Prostate gland (tissue), 2 donors: ENCODE measurements around the gene MSL3. TPM values are rescaled to one million over a fixed set of nuclear protein-coding genes. Genes with fewer than 3 reads are reported as not detected.
A peak's percentile ranks its signal among the peaks of the same experiment; 100 is the strongest.

Experiments used
- DNase-seq: peaks from one replicate; pipeline ENCODE4 v3.0.0-alpha.2; 2019; ENCODE audit warnings: low spot score
- H3K27ac ChIP-seq, 2 donors: fragments of 200-600 bp; sonication (generic); 2 replicates each; pipeline ENCODE4 v1.5.1; 2017 to 2019
- H3K27me3 ChIP-seq: fragments of 200-600 bp; sonication (generic); replicated peaks from 2 replicates; pipeline ENCODE4 v1.5.1; 2019; ENCODE audit not compliant: insufficient read depth
- H3K36me3 ChIP-seq, 2 donors: fragments of 200-600 bp; sonication (generic); 1 replicate in 1 of 2; 2 replicates in 1 of 2; pipeline versions ENCODE4 v1.5.1 to v1.8.1; 2017 to 2019
- H3K4me1 ChIP-seq: fragments of 200-600 bp; sonication (generic); replicated peaks from 2 replicates; pipeline ENCODE4 v1.5.1; 2019
- H3K4me3 ChIP-seq, 2 donors: fragments of 200-600 bp; sonication (generic); 2 replicates each; pipeline ENCODE4 v1.5.1; 2017 to 2019
- H3K9me3 ChIP-seq: fragments of 200-600 bp; sonication (generic); 2 replicates; pipeline ENCODE4 v1.5.1; 2017
- CTCF ChIP-seq, 4 experiments: fragments of 200-600 bp in 2 of 4; fragments of 450-650 bp in 2 of 4; sonication (generic) in 2 of 4; IDR thresholded peaks; 1 replicate in 3 of 4; 2 replicates in 1 of 4; pipeline ENCODE4 v1.5.1; 2016 to 2019; ENCODE audit warnings: antibody characterized with exemption in 4 of 4, mild to moderate bottlenecking in 2 of 4, moderate library complexity in 2 of 4
- POLR2A ChIP-seq: fragments of 450-650 bp; IDR thresholded peaks from one replicate; pipeline ENCODE4 v1.6.1; 2016; ENCODE audit warnings: antibody characterized with exemption, mild to moderate bottlenecking
- POLR2AphosphoS5 ChIP-seq: sonication (generic); formaldehyde crosslinking; IDR thresholded peaks from one replicate; pipeline ENCODE4 v1.6.1; 2017; ENCODE audit warnings: antibody characterized with exemption
- WGBS: methylation state at CpG from one replicate; pipeline ENCODE4 v1.1.5; 2018; 5-methylcytosine and 5-hydroxymethylcytosine counted together
- intact Hi-C: fragments of 100-400 bp; cut with DNase I; formaldehyde crosslinking; loops from one replicate; pipeline ENCODE4 v1.14.2; 2022
- total RNA-seq, 2 donors: library from RNA; depleted of rRNA; stranded (reverse); fragments of >200 nt; gene quantifications; one replicate each; pipeline ENCODE4 v1.1.0, GENCODE V29; 2016

The MSL3 gene
- total RNA-seq, 2 donors from 2014 or later = 13.4 to 34.8 TPM

- DNase-seq = no peak
- TF ChIP-seq POLR2A (no peak), CTCF (IDR thresholded peaks at IDR 0.05) (no peak), POLR2AphosphoS5 (no peak)
- Histone ChIP-seq H3K9me3 (no peaks in the 10 kb centered on the region), H3K4me1 (no peaks in the 10 kb centered on the region), H3K27ac (no peak overlapping the region), H3K36me3 (no peaks in the 10 kb centered on the region), H3K4me3 (no peak overlapping the region), H3K27me3 (no peaks in the 10 kb centered on the region)
- intact Hi-C loops = loop anchor here (5.0 to 10.0 kb wide), 2 partner anchors 233 to 1581 kb away; no protein-coding TSS in a partner anchor
- WGBS = 91% methylated on average over 10 of the region's 16 CpGs
Observed at GRCh38 chrX:11765449-11765848, 7.4 kb downstream of the MSL3 start.

DNA sequence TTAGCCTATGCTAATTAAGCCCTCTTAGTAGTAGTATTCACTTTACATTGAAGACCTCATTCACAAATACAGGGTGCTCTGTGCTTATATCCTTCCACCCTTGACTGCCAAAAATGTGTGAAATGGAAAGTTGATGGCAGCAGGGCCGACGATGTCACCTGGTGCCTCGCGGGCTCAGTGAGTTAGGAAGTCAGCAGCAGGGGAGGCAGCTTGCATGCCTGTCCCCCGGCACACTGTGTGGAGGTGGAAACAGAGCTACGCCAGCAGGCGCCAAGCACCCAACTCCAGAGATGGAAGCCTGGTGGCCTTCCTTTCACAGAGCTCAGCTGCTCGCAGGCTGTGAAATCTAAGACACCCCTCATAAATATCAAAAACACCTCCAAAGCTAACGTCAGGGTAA is 8.4 kb downstream of the MSL3 start:
- H3K27me3 ChIP-seq = no peaks in the 10 kb centered on the region
- H3K4me3 ChIP-seq = no peak overlapping the region
- 81% methylated on average over 9 of the region's 9 CpGs for WGBS
- no peak overlapping the region for H3K27ac ChIP-seq
- no peaks in the 10 kb centered on the region for H3K4me1 ChIP-seq
- intact Hi-C loops = loop anchor here (5.0 to 10.0 kb wide), 2 partner anchors 234 to 1582 kb away; no protein-coding TSS in a partner anchor
- no peaks in the 10 kb centered on the region for H3K36me3 ChIP-seq
- TF ChIP-seq POLR2AphosphoS5 (no peak), CTCF (IDR thresholded peaks at IDR 0.05) (no peak), POLR2A (no peak)
- H3K9me3 ChIP-seq = no peaks in the 10 kb centered on the region
- DNase-seq = no peak

DNA sequence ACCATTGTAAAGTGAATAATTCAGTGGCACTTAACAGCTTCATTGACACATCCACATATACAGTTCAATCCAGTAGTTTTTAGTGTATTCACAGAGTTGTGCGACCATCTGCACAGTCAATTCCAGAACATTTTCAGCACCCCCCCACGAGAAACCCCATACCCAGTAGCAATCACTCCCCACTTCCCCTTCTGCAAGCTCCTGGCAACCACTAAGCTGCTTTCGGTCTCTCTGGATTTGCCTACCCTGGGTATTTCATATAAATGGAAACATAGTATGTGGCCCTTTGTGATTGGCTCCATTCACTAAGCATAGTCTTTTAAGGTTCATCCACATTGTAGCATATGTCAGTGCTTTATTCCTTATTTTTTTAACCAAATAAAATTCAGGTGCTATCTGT is 10.0 kb downstream of the MSL3 start:
- H3K4me1 ChIP-seq = no peaks in the 10 kb centered on the region
- H3K36me3 ChIP-seq = no peaks in the 10 kb centered on the region
- no peak overlapping the region for H3K4me3 ChIP-seq
- H3K27me3 ChIP-seq = no peaks in the 10 kb centered on the region
- no peak for DNase-seq
- H3K27ac ChIP-seq = no peak overlapping the region
- no peak for TF ChIP-seq POLR2AphosphoS5
- TF ChIP-seq POLR2A = no peak
- no peak for TF ChIP-seq CTCF (IDR thresholded peaks at IDR 0.05)
- intact Hi-C loops = loop anchor here (5.0 to 10.0 kb wide), 2 partner anchors 236 to 1583 kb away; no protein-coding TSS in a partner anchor
- no peaks in the 10 kb centered on the region for H3K9me3 ChIP-seq
- WGBS = 85% methylated on average over 3 of the region's 3 CpGs

GRCh38 chrX:11770320-11770719 is 12.3 kb downstream of the MSL3 start:
- TF ChIP-seq POLR2A = no peak
- no peak for TF ChIP-seq POLR2AphosphoS5
- peak; percentile 21 to 72 (median 62) for TF ChIP-seq CTCF (IDR thresholded peaks at IDR 0.05)
- WGBS = 14% methylated on average over 12 of the region's 12 CpGs
- no peaks in the 10 kb centered on the region for H3K9me3 ChIP-seq
- intact Hi-C loops = loop anchor here (5.0 kb wide), 1 partner anchor 48 kb away; no protein-coding TSS in a partner anchor
- H3K27me3 ChIP-seq = no peaks in the 10 kb centered on the region
- DNase-seq = peak; percentile 14
- no peak overlapping the region for H3K4me3 ChIP-seq
- no peaks in the 10 kb centered on the region for H3K36me3 ChIP-seq
- H3K4me1 ChIP-seq = no peaks in the 10 kb centered on the region
- no peak overlapping the region for H3K27ac ChIP-seq

DNA sequence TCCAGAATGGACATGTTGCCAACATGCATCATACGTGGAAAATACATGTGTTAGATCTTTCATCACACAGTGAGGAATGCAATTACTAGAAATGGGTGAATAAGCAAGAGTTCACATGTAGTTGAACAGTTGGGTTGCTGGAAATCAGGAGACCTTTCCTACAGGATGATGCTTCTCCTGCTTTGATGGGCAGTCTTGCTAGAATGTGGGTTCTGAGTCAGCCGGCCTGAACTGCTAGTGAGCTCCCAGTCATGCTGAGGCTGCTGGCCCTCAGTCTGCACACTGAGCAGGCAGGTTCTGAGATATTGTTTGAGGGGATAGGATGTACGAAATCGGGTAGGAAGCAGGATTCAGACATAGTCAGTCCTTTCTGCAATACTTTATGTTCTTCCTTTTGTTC is 20.2 kb downstream of the MSL3 start:
- Histone ChIP-seq H3K36me3 (no peaks in the 10 kb centered on the region), H3K4me1 (no peaks in the 10 kb centered on the region), H3K9me3 (no peaks in the 10 kb centered on the region), H3K4me3 (no peak overlapping the region), H3K27ac (no peak overlapping the region), H3K27me3 (no peaks in the 10 kb centered on the region)
- intact Hi-C loops = no loop called here
- DNase-seq = no peak
- WGBS = 89% methylated on average over 2 of the region's 4 CpGs
- TF ChIP-seq POLR2A (no peak), CTCF (IDR thresholded peaks at IDR 0.05) (no peak), POLR2AphosphoS5 (no peak)
